ENCODE results near the gene CBFB. TPM values are rescaled to one million over a fixed set of nuclear protein-coding genes. Genes with fewer than 3 reads are reported as not detected.

The CBFB gene
- total and polyA plus RNA-seq, 2 of the 13 experiments (the other 11 are each of a cell fraction or from before 2014, with no cell fraction given): 22.1 to 70.8 TPM

DNA sequence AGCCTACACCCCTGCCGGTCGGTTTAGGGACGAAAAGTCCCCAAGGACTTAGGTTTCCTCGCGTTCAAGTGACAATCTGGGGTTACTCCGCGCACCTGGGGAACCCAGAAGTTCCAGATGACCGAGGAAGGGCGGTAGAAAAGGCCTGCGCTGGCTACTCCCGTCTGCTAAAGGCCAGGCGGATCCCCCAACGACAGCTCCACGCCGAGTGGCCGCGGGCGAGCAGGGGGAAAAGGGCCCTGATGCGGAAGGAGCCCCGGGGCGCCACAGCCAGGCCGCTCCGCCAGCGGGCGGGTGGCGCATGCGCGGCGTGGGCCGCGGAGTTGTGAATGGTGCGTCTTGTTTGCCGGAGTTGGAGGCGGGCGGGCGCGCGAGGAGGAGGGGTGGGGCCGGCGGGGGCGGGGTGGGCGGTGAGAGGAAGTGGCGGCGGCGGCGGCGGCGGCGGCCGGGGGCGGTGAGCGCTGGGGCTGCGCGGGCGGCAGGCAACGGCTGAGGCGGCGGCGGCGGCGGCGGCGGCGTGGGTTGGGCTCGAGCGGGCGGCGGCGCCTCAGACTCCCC, at the start of gene CBFB (continued):
- TF ChIP-seq, protein P1, sequence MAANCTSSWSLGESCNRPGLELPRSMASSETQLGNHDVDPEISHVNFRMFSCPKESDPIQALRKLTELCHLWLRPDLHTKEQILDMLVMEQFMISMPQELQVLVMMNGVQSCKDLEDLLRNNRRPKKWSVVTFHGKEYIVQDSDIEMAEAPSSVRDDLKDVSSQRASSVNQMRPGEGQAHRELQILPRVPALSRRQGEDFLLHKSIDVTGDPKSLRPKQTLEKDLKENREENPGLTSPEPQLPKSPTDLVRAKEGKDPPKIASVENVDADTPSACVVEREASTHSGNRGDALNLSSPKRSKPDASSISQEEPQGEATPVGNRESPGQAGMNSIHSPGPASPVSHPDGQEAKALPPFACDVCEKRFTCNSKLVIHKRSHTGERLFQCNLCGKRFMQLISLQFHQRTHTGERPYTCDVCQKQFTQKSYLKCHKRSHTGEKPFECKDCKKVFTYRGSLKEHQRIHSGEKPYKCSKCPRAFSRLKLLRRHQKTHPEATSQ (CRISPR knock-in tag; IDR thresholded peaks at IDR 0.05; ENCODE audit: borderline replicate concordance): no peak
- TF ChIP-seq ZNF749 (CRISPR knock-in tag; IDR thresholded peaks at IDR 0.05; ENCODE audit: borderline replicate concordance) (no peak), RELA (CRISPR knock-in tag; IDR thresholded peaks at IDR 0.05) (no peak), SKI (IDR thresholded peaks at IDR 0.05; ENCODE audit: partially characterized antibody) (peak; percentile 9), ZNF660 (CRISPR knock-in tag; IDR thresholded peaks at IDR 0.05; ENCODE audit: borderline replicate concordance, low read depth) (no peak), NR2F6 (IDR thresholded peaks at IDR 0.05) (no peak), NR2F6 (CRISPR knock-in tag; IDR thresholded peaks at IDR 0.05) (peak; percentile 63; the same call in 1 of the 2 replicates), MED13 (CRISPR knock-in tag; IDR thresholded peaks at IDR 0.05) (peak; percentile 62; the same call in 1 of the 2 replicates), ZNF260 (CRISPR knock-in tag; IDR thresholded peaks at IDR 0.05; ENCODE audit: borderline replicate concordance, low read depth) (no peak), ELF1 (CRISPR knock-in tag; IDR thresholded peaks at IDR 0.05) (peak; percentile 90), SALL2 (CRISPR knock-in tag; IDR thresholded peaks at IDR 0.05) (peak; percentile 95), ZNF33A (CRISPR knock-in tag; IDR thresholded peaks at IDR 0.05; ENCODE audit: borderline replicate concordance) (no peak), ZNF136 (CRISPR knock-in tag; IDR thresholded peaks at IDR 0.05; ENCODE audit: low read depth) (no peak; the same call in 1 of the 2 replicates), ZNF562 (CRISPR knock-in tag; IDR thresholded peaks at IDR 0.05; ENCODE audit: borderline replicate concordance) (no peak)
- TF ChIP-seq, protein P2, sequence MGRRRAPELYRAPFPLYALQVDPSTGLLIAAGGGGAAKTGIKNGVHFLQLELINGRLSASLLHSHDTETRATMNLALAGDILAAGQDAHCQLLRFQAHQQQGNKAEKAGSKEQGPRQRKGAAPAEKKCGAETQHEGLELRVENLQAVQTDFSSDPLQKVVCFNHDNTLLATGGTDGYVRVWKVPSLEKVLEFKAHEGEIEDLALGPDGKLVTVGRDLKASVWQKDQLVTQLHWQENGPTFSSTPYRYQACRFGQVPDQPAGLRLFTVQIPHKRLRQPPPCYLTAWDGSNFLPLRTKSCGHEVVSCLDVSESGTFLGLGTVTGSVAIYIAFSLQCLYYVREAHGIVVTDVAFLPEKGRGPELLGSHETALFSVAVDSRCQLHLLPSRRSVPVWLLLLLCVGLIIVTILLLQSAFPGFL (CRISPR knock-in tag; IDR thresholded peaks at IDR 0.05): no peak
- TF ChIP-seq, protein P3, sequence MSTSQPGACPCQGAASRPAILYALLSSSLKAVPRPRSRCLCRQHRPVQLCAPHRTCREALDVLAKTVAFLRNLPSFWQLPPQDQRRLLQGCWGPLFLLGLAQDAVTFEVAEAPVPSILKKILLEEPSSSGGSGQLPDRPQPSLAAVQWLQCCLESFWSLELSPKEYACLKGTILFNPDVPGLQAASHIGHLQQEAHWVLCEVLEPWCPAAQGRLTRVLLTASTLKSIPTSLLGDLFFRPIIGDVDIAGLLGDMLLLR (CRISPR knock-in tag; IDR thresholded peaks at IDR 0.05): peak; percentile 61; the same call in 1 of the 2 replicates
- TF ChIP-seq, protein P4, sequence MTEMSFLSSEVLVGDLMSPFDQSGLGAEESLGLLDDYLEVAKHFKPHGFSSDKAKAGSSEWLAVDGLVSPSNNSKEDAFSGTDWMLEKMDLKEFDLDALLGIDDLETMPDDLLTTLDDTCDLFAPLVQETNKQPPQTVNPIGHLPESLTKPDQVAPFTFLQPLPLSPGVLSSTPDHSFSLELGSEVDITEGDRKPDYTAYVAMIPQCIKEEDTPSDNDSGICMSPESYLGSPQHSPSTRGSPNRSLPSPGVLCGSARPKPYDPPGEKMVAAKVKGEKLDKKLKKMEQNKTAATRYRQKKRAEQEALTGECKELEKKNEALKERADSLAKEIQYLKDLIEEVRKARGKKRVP (CRISPR knock-in tag; IDR thresholded peaks at IDR 0.05): 0 out of 4 replicates have a peak, but pooled peaks of 1 of the 2 experiments have one; percentile 15
- TF ChIP-seq, protein P5, sequence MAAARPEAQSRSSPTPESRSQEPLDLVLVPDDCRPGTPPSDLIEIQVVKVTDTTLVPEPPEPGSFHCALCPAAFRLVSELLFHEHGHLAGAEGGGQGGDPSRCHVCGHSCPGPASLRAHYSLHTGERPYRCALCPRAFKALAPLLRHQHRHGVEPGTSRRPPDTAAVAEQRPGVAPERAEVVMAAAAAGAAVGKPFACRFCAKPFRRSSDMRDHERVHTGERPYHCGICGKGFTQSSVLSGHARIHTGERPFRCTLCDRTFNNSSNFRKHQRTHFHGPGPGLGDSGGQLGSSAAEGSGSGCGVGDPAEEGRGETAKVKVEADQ (CRISPR knock-in tag; IDR thresholded peaks at IDR 0.05; ENCODE audit: borderline replicate concordance): peak; percentile 92; the same call in 1 of the 2 replicates
- TF ChIP-seq, protein P6, sequence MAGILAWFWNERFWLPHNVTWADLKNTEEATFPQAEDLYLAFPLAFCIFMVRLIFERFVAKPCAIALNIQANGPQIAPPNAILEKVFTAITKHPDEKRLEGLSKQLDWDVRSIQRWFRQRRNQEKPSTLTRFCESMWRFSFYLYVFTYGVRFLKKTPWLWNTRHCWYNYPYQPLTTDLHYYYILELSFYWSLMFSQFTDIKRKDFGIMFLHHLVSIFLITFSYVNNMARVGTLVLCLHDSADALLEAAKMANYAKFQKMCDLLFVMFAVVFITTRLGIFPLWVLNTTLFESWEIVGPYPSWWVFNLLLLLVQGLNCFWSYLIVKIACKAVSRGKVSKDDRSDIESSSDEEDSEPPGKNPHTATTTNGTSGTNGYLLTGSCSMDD (CRISPR knock-in tag; IDR thresholded peaks at IDR 0.05): no peak
- TF ChIP-seq, protein P7, sequence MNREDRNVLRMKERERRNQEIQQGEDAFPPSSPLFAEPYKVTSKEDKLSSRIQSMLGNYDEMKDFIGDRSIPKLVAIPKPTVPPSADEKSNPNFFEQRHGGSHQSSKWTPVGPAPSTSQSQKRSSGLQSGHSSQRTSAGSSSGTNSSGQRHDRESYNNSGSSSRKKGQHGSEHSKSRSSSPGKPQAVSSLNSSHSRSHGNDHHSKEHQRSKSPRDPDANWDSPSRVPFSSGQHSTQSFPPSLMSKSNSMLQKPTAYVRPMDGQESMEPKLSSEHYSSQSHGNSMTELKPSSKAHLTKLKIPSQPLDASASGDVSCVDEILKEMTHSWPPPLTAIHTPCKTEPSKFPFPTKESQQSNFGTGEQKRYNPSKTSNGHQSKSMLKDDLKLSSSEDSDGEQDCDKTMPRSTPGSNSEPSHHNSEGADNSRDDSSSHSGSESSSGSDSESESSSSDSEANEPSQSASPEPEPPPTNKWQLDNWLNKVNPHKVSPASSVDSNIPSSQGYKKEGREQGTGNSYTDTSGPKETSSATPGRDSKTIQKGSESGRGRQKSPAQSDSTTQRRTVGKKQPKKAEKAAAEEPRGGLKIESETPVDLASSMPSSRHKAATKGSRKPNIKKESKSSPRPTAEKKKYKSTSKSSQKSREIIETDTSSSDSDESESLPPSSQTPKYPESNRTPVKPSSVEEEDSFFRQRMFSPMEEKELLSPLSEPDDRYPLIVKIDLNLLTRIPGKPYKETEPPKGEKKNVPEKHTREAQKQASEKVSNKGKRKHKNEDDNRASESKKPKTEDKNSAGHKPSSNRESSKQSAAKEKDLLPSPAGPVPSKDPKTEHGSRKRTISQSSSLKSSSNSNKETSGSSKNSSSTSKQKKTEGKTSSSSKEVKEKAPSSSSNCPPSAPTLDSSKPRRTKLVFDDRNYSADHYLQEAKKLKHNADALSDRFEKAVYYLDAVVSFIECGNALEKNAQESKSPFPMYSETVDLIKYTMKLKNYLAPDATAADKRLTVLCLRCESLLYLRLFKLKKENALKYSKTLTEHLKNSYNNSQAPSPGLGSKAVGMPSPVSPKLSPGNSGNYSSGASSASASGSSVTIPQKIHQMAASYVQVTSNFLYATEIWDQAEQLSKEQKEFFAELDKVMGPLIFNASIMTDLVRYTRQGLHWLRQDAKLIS (CRISPR knock-in tag; IDR thresholded peaks at IDR 0.05): no peak
